OCI-LY3 (cell line): ENCODE measurements around the gene RBPJL.

Experiments
- EZH2phosphoT487 ChIP-seq: fragments of 200-600 bp; shearing (Covaris generic); IDR thresholded peaks from 2 replicates; pipeline ENCODE4 v1.6.1; 2018; ENCODE audit warnings: antibody characterized with exemption, mixed run types, low read depth
- TF ChIP-seq, protein P1 (sequence below): fragments of 200-600, 300-600 bp; sonication (generic); IDR thresholded peaks from 2 replicates; pipeline ENCODE4 v1.5.1; 2014; ENCODE audit warnings: antibody characterized with exemption, low read length, low read depth

DNA sequence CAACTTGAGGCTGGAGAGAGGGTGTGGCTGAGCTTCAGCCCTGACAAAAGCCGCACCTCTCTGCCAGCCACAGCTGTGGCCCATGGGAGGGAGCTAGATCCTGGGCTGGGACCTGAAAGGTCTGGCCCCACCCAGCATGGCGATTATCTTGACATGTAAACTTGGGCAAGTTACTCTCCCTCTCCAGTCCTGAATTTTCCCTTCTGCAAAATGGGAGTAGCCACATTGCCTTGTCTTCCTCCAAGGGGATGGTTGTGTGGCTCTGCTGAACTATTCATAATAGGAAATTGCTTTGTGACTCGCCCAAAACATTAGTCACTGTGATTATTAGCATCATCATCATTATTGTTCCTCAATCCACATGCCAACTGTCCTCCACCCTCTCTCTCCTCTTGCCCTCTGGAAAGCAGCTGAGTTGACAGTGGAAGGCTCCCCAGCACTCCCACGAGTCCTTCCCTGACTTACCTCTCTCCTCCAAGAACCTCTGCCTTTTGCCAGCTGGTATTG, 23.0 kb upstream of the RBPJL start:
- TF ChIP-seq, protein P1, sequence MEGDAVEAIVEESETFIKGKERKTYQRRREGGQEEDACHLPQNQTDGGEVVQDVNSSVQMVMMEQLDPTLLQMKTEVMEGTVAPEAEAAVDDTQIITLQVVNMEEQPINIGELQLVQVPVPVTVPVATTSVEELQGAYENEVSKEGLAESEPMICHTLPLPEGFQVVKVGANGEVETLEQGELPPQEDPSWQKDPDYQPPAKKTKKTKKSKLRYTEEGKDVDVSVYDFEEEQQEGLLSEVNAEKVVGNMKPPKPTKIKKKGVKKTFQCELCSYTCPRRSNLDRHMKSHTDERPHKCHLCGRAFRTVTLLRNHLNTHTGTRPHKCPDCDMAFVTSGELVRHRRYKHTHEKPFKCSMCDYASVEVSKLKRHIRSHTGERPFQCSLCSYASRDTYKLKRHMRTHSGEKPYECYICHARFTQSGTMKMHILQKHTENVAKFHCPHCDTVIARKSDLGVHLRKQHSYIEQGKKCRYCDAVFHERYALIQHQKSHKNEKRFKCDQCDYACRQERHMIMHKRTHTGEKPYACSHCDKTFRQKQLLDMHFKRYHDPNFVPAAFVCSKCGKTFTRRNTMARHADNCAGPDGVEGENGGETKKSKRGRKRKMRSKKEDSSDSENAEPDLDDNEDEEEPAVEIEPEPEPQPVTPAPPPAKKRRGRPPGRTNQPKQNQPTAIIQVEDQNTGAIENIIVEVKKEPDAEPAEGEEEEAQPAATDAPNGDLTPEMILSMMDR, result no peak
- TF ChIP-seq EZH2phosphoT487, result no peak
